BJ (cell line): ENCODE measurements around the gene CACNA2D3. TPM values are rescaled to one million over a fixed set of nuclear protein-coding genes. Genes with fewer than 3 reads are reported as not detected.

ENCODE experiments used
- CTCF ChIA-PET: fragments of 350-600 bp; formaldehyde crosslinking; extraction: SDS; loops from one replicate; lab custom pipeline; 2021; ENCODE audit warnings: antibody characterized with exemption, inconsistent platforms; lab: Yijun Ruan, JAX
- POLR2A ChIA-PET: fragments of 300-600 bp; sonication (Branson Sonifier 250); formaldehyde crosslinking; extraction: SDS; loops from one replicate; lab custom pipeline; 2021; ENCODE audit warnings: antibody characterized with exemption; lab: Charles Lee
- DNase-seq: peaks from one replicate; pipeline ENCODE4 v3.0.0-alpha.2; 2011; ENCODE audit warnings: low read depth
- H3K27me3 ChIP-seq: 2 replicates; pipeline ENCODE4 v1.6.0; 2011; ENCODE audit warnings: low read length; ENCODE audit not compliant: control insufficient read depth, insufficient read depth
- H3K36me3 ChIP-seq: 2 replicates; pipeline ENCODE4 v1.5.1; 2011; ENCODE audit warnings: low read length; ENCODE audit not compliant: control insufficient read depth, insufficient read depth
- H3K4me3 ChIP-seq: 2 replicates; pipeline ENCODE4 v1.5.1; 2011; ENCODE audit warnings: low read depth, mild to moderate bottlenecking, control low read depth, low read length
- polyA plus RNA-seq: library from polyadenylated mRNA; depleted of rRNA; stranded (reverse); fragments of >200 nt; gene quantifications from 2 replicates; pipeline ENCODE4 v1.2.3, GENCODE V29; 2011
- TF ChIP-seq, protein P1 (sequence below): IDR thresholded peaks from 2 replicates; pipeline ENCODE4 v1.5.1; 2011; ENCODE audit warnings: low read depth, mild to moderate bottlenecking, control low read depth, inconsistent platforms, low read length, moderate library complexity; ENCODE audit not compliant: insufficient read depth

CACNA2D3 gene
- polyA plus RNA-seq, 1 experiment: 0.56 TPM

GRCh38 chr3:54831112-54831511 is 708.8 kb downstream of the CACNA2D3 start:
- TF ChIP-seq, protein P1, sequence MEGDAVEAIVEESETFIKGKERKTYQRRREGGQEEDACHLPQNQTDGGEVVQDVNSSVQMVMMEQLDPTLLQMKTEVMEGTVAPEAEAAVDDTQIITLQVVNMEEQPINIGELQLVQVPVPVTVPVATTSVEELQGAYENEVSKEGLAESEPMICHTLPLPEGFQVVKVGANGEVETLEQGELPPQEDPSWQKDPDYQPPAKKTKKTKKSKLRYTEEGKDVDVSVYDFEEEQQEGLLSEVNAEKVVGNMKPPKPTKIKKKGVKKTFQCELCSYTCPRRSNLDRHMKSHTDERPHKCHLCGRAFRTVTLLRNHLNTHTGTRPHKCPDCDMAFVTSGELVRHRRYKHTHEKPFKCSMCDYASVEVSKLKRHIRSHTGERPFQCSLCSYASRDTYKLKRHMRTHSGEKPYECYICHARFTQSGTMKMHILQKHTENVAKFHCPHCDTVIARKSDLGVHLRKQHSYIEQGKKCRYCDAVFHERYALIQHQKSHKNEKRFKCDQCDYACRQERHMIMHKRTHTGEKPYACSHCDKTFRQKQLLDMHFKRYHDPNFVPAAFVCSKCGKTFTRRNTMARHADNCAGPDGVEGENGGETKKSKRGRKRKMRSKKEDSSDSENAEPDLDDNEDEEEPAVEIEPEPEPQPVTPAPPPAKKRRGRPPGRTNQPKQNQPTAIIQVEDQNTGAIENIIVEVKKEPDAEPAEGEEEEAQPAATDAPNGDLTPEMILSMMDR: no peak
- POLR2A ChIA-PET: no interaction called here
- Histone ChIP-seq H3K36me3 (no peaks in the 10 kb centered on the region), H3K4me3 (no peak overlapping the region), H3K27me3 (no peaks in the 10 kb centered on the region)
- CTCF ChIA-PET: interaction anchor here (0.8 to 2.2 kb wide), 9 partner anchors 10 to 1472 kb away, joined by 3 to 10 read pairs (median 4); no protein-coding TSS in a partner anchor
- DNase-seq: no peak

DNA sequence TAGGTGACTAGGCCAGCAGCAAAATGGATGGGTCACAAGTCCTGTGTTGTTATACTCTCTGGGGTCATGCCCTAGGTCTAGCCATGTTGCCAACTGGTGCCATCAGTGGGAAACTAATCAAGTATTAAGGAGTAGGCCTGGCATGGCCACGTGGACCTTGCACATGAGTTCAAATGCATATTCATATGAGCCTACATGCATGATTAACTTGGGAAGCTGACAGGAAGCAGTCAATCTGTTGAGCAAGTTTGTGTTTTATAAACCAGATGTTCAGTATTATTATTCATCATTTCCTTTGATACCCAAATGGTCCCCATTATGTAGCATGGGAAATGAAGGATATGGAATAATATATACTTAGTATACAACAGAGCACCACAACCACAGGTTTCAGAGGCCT is 710.5 kb downstream of the CACNA2D3 start:
- ChIA-PET POLR2A (no interaction called here), CTCF (no interaction called here)
- Histone ChIP-seq H3K36me3 (no peaks in the 10 kb centered on the region), H3K4me3 (no peak overlapping the region), H3K27me3 (no peaks in the 10 kb centered on the region)
- TF ChIP-seq, protein P1: no peak
- no peak for DNase-seq

DNA sequence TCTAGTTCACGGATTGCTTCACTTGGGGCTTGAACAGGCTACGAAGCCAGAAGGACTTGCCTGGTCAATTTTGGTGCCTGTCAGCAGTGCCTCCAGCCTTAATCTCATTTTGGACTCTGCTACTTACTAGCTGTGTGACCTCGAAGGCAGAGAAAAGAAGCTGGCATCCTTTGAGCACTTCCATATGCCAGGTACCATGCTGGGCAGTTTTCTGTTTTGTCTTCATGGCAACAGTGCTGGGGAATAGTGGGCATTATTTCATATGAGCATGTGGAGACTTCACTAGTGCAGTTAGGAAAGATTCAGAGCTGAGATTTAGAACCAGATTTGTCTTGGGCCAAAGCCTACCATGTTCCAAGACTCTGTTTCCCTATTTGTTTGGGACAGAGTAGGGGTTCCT is 713.3 kb downstream of the CACNA2D3 start:
- POLR2A ChIA-PET: no interaction called here

DNA sequence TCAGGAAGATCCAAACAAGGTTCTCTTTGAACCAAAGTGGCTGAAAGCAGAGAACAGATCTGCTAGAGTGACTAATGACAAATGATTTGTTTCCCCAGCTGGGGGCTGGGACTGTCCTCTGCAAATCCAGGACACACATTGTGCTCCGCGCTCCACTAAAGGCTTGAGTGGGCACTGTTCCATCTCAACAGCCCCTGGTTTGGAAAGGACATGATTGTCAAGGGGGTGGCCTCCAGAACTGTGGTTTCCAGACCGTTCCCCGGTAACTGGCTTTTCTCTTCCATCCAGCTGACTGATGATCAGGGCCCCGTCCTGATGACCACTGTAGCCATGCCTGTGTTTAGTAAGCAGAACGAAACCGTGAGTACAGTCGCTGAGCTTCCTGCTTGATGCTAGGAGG is 714.5 kb downstream of the CACNA2D3 start:
- POLR2A ChIA-PET: no interaction called here
- Histone ChIP-seq H3K4me3 (no peak overlapping the region), H3K36me3 (no peaks in the 10 kb centered on the region), H3K27me3 (no peaks in the 10 kb centered on the region)
- CTCF ChIA-PET: interaction anchor here (0.9 to 1.6 kb wide), 4 partner anchors 16 to 885 kb away, joined by 3 to 5 read pairs (median 3); no protein-coding TSS in a partner anchor
- DNase-seq: no peak
- TF ChIP-seq, protein P1: no peak

More for the DNA sequence above, 713.3 kb downstream of the CACNA2D3 start:
- Histone ChIP-seq H3K36me3 (no peaks in the 10 kb centered on the region), H3K27me3 (no peaks in the 10 kb centered on the region), H3K4me3 (no peak overlapping the region)
- DNase-seq: no peak
- TF ChIP-seq, protein P1: no peak
- CTCF ChIA-PET: interaction anchor here (1.0 kb wide), 1 partner anchor 17 kb away, joined by 3 read pairs; no protein-coding TSS in a partner anchor

- CTCF ChIA-PET: interaction anchor here (0.6 to 1.6 kb wide), 11 partner anchors 8 to 1276 kb away, joined by 3 to 6 read pairs (median 3); no protein-coding TSS in a partner anchor
- TF ChIP-seq, protein P1: peak; percentile 48
- Histone ChIP-seq H3K4me3 (no peak overlapping the region), H3K36me3 (no peaks in the 10 kb centered on the region), H3K27me3 (no peaks in the 10 kb centered on the region)
- POLR2A ChIA-PET: no interaction called here
- no peak for DNase-seq
Measured at GRCh38 chr3:54837964-54838363, 715.6 kb downstream of the CACNA2D3 start.
